NCI-H446 treated with DMSO at 0.1 percent for 48 hours (cell line): ENCODE data around the gene PFKFB3.
"Not testable (repeated sequence)": the region's sequence is repeated elsewhere in the genome, so short reads cannot be mapped to it uniquely, and the experiment has no call there.

Source experiments
- DNase-seq: peaks from one replicate; lab custom pipeline; 2025; lab: John Stamatoyannopoulos, UW

PFKFB3 gene

DNA sequence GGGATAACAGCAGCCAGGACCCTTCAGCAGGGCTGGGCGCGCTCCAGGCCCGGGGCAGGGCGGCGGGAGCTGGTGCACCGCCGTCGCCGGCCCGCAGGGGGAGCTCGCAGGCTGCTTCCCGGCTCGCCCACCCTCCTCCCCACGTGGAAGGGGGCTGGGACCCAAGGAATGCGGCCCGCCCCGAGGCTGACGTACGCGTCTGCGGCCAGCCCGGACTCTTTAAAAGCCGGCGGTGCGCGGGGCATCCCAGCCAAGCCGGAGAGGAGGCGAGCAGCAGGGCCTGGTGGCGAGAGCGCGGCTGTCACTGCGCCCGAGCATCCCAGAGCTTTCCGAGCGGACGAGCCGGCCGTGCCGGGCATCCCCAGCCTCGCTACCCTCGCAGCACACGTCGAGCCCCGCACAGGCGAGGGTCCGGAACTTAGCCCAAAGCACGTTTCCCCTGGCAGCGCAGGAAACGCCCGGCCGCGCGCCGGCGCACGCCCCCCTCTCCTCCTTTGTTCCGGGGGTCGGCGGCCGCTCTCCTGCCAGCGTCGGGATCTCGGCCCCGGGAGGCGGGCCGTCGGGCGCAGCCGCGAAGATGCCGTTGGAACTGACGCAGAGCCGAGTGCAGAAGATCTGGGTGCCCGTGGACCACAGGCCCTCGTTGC is at the start of gene PFKFB3:
Gene PFKFB3, plus strand, starts transcription at position 249 of the 647 bp plus-strand sequence. Its CDS starts 329 bp downstream, at position 578.
- DNase-seq, result peak; percentile 55

DNA sequence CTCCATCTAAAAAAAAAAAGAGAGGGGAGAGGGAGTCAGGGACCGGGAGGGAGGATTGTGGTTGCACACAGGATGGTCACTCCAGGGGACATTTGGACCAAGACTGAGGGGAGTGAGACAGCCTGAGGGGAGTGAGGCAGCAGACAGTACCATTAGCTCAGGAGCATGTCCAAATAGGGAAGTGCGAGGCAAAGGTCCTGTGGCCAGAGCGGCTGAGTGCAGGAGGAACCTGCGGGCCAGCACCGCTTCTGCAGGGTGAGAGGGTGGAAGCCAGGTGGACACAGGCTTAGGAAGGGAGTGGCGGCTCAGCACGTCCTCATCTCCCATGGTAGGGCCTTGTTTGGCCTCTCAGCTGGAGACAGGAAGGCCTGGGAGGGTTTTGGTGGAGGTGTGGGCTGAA is 48.9 kb upstream of the PFKFB3 start:
- no peak for DNase-seq

DNA sequence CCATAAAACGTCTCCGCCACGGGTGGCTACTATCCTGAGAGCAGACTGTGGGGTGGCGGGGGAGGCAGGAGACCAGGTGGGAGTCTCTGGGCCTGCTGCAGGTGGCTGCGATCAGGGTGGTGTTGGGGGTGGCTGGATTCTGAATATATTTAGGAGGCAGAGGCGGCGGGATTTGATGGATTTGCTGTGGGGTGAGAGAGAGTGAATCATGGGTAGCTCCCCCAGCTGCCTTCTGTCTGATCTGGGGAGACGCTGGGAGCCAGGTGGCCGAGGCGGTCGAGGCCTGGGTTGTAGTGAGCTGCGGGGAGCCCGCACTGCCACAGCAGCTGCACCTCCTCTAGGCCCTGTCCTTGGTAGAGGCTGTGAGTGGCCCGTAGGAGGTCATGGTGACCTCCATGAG is 48.2 kb upstream of the PFKFB3 start:
- DNase-seq, result no peak

DNA sequence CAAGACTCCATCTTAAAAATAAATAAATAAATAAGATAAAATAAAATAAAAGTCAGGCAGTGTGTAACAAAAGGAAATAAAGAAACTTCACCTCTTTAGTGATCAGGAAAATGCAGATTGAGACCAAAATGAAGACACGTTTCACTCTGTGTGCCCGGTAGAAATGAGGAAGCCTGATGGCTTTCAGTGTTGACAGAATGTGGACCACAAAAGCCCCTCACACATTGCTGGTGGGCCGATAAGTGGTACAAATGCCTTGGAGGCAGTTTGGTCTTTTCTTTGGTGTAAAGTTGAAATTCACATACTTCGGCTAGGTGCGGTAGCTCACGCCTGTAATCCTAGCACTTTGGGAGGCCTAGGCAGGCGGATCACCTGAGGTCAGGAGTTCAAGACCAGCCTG is 44.5 kb upstream of the PFKFB3 start:
- no peak for DNase-seq

DNA sequence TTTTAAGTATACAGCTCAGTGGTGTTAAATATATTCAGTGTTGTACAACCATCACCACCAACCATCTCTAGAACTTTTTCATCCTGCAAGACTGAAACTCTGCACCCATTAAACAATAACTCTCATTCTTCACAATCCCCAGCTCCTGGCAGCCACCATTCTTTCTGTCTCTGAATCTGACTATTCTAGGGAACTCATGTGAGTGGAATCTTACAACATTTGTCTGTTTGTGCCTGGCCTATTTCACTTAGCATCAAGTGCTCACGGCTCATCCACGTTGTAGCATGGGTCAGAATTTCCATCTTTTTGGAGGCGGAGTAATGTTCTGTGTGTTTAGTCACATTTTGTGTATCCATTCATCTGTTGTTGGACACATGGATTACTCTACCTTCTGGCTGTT is 40.8 kb upstream of the PFKFB3 start:
- DNase-seq, result no peak

DNA sequence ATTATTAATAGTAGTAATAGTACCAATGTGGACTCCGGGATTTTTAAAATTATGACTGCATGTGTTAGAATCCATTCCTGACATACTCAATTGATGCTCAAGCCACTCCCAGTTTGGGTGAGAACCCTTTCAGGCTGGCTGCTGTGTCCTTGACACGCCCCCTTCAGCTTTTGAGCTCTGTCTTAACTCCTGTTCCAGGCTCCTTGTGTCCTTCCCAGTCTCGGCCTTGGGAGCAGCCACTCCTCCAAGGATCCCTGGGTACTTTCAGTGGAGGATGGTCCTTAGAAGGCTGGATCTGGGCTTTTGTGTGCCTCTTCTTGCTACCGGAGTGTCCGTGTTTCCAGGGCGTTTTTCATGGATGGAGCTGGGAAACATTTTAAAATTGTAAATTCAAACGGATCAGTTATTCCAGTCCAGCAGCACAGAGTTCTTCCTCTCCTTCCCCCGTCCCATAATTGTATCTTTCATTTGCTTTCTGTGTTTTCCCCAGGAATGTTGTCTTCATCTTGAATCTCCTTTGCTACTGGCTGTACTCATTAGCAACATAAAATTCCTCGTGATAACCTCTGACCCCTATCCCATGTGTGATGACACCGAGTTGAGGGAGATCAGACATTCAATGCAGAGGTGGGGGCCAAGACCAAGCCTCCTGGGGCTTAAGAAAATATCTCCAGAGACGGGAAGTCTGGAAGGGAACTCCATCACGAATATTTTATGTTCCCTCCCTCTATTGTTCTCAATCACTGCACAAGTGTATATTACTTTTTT is 40.0 kb upstream of the PFKFB3 start:
- DNase-seq, result no peak

DNA sequence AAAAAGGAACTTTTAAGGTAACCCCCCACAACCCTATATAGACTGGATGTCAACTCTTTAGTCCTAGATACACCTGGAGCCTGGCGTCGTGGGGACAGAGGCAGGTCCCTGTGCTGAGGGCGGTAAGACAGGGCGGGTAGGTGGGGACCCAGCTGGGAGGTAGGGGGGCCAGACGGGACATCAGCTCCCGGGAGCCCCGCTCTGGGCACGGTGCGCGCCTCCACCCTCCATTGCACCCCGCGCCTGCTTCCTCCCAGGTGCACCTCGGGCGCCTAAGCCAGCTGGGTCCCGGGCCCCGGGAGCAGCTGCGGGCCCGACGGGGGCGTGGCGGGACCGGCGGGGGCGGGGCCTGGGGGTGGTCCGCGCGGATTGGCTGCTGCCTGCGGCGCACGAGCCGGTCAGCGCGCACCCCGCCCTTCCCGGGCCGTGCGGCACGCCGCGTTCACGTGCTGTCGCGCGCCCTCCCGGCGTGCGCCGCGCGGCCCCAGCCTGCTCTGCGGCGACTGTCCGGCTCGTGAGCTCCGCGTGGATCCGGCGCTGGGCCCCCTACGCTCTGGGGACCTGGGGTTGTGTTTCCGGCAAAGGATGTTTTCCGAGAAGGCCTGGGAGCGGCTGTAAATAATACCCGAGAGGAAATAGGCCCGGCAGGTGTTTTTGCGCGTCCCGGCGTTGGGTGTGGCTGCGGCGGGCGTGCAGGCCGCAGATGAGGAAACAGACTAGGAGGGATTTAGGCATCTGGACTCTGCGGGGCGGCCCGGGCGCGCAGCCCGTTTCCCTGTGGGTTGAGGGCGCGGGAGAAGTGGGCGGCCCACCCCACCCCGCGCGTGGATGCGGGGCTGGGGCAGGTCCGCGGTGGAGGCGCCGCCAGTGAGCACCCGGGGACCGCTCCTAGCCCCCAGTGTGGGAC is 39.1 kb upstream of the PFKFB3 start:
- DNase-seq, result peak; percentile 60

DNA sequence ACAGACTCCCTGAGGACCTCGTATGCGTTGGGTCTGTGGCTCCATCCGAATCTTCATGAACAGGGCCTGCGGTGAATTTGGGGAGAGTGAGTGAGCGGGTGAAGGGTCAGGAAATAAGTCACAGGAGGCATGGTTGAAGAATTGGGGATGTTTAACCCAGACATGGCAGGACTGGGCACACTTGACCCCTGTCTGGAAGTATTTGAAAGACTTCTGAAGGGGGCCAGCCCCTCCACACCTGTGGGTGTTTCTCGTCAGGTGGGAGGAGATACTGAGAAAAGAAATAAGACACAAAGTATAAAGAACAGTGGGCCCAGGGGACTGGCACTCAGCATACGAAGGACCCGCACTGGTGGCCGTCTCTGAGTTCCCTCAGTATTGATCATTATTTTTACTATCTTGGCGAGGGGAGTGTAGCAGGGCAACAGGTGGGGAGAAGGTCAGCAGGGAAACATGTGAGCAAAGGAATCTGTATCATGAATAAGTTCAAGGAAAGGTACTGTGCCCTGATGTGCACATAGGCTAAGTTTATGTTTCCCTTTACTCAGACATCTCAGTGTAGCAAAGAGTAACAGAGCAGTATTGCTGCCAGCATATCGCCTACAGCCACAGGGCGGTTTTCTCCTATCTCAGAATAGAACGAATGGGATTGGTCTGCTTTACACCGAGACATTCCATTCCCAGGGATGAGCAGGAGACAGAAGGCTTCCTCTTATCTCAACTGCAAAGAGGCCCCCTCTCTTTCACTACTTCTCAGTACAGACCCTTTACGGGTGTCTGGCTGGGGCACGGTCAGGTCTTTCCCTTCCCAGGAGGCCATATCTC is 38.2 kb upstream of the PFKFB3 start:
- no peak for DNase-seq

DNA sequence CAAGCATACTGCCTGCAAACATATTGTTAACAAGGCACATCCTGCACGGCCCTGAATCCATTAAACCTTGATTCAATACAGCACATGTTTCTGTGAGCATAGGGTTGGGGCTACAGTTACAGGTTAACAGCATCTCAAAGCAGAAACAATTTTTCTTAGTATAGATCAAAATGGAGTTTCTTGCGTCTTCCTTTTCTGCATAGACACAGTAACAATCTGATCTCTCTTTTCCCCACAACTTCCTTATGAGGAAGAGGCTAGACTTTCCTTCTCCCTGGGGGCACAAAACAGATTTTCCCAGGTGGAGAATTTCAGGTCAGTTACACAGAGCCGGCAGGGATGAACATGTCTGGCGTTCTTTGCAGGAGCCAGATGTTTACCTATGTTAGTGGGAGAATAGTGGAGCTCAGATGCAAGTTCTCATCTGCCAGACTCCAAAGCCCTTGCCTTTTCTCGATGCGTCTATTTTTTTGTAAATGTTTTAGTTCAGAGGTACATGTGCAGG is 37.5 kb upstream of the PFKFB3 start:
- DNase-seq, result no peak

DNA sequence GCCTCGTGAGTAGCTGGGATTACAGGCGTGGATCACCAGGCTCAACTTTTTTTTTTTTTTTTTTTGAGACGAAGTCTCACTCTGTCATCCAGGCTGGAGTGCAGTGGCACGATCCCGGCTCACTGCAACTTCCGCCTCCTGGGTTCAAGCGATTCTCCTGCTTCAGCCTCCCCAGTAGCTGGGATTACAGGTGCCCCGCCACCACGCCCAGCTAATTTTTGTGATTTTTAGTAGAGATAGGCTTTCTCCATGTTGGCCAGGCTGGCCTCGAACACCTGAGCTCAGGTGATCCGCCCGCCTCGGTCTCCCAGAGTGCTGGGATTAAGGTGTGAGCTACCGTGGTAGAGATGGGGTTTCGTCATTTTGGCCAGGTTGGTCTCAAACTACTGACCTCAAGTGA is 36.8 kb upstream of the PFKFB3 start:
- DNase-seq, result not testable (repeated sequence)

DNA sequence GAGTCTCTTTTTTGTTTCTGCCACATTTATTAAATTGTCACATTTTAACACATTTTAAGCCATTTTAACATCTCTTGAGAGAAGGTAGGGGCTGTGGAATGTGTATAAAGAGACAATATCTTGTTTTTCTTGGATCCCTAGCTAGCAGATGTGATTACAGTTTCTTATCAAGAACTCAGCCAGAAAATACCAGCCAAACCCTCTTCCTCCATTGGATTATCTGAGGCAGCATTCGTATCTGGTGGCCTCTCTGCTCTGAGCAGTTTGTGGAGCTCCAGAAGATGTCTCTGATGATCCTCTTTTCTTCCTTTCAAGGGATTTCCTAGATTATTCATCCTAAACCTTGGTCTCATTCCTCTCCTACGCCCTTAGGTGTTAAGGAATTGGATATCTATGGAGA is 35.3 kb upstream of the PFKFB3 start:
- DNase-seq, result no peak

DNA sequence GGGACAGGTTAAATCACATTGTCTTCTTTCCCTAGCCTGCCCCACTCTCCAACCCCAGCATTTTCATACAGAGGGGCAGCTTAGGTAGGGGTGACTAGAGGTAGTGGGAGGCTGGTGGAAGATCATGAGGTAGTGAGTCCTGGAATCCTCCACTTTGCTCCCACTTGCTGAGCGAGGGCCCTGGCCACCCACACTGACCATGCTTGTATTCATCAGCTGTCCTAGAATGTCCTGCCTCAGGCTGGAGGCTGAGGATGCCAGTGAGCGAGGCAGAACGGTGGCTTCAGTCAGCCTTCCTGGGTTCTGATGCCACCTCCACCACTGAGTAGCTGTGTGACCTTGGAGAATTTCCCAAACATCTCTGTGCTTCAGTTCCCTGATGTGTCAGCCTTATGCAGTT is 34.6 kb upstream of the PFKFB3 start:
- DNase-seq, result no peak

DNA sequence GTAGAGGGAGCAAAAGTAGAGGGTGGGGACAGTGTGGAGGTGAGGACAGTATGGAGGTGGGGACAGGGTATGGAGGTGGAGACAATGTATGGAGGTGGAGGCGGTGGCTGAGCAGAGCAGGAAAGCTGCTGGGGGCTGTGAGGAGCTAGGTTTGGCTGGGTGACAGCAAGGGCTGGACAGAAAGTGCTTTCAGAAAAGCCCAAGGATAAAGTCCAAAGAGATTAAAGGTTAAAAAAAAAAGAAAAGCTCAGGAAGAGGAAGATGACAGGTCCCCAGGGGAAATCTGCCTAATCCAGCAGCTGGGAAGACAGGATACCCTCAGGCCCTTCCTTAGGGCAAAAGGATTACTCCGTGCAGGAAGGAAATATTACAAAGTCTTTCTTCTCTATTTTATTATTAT is 32.1 kb upstream of the PFKFB3 start:
- DNase-seq, result no peak

DNA sequence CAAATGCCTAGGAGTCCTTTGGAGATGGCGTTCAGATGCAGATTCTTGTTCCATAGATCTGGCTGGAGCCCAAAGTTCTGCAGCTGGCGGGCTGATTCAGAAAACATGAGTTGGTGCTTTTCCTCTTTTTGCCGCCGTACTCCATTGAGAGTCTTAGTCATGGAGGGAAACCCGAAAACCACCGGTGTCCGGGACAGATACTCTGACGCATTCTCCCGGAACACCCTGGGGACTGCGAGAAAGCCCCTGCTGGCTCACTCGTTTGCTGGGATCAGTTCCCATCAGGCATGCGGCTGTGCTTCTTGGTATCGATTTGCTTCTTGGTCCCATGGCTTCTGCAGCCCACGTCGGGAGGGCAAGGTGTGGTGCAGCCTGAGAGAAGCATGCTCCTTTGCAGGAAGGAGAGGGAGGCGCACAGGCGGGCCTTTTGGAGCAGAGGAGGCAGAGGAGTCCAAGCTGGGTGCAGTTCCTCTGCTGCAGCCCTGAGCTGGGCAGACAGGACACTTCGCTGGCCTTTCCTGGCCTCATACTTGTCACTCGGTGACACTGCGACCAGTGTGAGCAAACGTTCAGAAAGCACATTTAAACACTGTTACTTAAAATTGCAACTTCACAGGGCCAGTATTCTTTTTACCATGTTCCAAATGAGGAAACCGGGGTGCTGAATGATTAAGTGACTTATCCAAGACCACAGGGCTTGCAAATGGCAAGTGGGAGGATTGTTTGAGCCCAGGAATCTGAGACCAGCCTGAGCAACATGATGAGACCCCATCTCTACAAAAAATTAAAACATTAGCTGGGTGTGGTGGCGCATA is 30.6 kb upstream of the PFKFB3 start:
- DNase-seq, result no peak

DNA sequence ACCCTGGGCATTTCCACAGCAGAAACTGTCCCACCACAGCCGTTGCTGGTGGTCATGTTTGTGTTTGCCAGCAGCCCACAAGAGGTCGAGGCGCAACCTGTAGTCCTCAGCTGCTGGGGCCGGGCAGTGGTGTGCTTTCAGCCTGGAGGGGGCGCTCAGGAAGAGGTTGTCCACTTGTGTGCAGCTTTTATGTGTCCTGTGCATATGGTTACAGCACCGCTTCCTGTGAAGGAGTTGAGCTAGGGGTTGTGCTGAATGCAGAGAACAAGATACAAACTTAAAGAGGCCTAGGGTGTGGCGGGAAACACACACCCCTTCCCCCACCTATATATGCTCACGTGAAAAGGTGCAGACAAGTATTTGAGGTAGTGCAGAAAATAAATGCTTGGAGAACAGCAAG is 29.5 kb upstream of the PFKFB3 start:
- no peak for DNase-seq

DNA sequence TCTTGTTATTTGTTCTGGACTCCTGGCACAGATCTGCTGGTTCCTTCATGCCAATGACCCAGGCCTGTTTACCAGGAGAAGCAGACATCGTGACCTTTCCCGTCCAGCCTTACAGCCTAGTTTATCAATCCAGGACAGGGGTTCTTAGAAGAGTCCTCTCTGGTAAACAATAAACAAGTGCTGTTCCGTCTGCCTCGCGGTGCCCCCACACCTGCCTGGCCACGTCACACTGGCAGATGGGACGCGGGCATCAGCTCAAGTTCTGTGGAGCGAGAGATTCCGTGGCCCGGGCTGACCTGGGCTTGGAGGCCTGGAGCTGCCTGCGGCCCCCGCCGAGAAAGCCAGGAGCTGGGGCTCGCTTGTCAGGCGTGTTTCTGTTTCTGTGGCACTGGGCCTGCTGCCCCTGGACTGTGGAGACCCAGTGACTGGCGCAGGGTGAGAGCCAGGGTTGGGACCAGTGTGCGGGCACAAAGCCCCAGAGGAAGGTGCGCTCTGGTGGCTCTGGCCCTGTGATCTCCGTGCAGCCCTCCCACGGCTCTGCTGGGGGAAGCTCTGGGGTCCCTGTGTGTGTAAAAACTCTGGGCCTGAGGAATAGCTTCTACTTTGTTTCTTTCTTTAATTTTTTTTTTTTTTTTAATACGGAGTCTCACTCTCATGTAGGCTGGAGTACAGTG is 28.4 kb upstream of the PFKFB3 start:
- DNase-seq, result no peak

DNA sequence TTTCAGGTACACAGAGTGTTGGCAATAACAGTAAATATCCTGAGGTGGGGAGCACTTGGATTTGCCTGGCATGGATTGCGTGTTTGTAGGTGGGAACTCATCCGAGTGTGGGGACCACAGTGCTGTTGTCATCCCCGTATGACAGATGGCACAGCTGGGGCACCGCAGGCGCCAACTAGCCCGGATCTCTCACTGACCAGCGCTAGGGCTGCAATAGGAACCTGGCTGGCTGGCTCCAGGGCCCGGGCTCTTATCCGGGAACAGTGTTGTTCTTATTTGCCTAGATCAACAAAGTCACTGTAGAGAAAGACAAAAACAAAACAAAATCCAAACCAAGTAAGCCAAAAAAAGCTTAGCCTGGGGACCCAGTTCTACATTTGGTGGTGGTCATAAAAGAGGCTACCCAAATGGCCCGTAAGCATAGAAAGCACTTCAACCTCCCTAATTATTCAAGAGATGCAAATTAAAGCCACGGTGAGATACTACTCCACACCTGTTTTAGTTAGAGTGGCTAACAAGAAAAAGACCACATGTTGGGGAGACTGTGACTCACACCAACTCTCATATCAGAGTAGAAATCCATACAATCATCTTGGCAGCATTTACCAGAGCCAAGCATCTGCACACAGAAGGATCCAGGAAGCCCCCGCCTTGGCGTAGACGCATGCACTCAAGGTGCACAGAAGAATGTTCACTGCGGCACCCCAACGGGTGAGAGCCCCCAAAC is 27.2 kb upstream of the PFKFB3 start:
- no peak for DNase-seq

DNA sequence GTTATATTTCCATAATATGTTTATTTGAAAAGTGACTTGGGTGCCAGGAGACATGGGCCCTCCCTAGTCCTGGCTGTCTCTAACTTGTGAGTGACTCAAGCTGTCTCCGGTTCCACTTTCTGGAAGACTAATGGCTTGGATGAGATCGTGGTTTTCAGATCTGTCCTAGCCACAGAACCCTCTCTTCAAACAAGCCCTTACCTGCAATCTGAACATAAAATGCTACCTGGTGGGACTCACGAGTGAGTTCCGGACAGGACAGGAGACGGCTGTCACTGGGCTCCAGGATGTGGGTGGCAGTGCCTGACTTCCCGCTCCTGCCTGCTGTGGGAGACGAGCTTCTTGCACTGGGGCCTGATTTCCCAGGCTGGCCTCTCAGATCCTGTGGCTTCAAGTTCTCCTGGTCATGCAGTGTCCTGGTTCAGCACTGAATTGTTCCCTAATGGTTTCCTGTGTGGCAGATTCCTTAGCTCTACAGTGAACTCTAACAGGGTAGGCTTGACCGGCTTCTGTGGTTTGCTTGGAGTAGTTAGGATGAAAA is 26.0 kb upstream of the PFKFB3 start:
- no peak for DNase-seq

DNA sequence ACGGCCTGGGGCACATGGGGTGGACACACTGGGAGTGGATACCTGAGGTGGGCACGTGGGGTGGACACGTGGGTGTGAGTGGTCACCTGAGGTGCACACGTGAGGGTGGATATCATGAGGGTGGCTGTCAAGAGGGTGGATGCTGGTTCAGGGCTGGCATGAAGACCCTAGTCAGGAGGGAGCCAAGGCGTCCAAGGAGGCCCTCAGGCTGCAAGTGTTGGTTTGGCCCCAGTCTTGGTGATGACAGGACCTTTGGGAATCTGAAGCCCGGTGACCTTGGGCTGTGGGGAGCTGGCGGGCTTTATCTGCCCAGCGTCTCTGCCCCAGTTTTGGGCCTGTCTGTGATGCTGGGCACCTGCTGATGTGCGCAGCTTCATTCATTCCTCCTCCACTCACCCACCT is 24.9 kb upstream of the PFKFB3 start:
- no peak for DNase-seq
